GM19452 (cell line): Measurements from ENCODE around the gene PURB.
"Not testable (repeated sequence)": the region's sequence is repeated elsewhere in the genome, so short reads cannot be mapped to it uniquely, and the experiment has no call there.

Experiments
- ATAC-seq: cut with Tn5 transposase; IDR thresholded peaks from one replicate; pipeline ENCODE4 v1.9.1; 2021; ENCODE audit not compliant: unreplicated experiment

PURB gene

DNA sequence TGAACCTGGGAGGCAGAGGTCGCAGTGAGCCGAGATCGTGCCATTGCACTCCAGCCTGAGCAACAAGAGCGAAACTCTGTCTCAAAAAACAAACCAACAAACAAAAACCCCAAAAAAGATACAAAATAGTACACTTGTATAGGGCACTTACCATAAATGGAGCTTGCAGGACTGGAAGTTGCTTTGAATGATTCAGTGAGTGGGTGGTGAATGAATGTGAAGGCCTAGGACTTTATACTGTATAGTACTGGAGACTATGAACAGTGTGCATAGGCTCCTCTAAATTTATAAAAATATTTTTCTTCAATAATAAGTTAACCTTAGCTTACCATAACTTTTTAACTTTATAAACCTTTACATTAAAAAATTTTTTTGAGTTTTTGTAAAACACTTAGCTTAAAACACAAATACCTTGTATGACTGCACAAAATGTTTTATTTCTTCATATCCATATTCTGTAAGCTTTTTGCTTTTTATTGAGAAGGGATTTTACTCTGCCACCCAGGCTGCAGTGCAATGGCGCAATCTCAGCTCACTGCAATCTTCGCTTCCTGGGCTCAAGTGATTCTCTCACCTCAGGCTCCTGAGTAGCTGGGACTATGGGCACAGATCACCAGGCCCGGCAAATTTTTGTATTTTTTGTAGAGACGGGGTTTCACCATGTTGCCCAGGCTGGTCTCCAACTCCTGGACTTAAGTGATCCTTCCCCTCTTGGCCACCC lies 30.5 kb downstream of the PURB start:
- ATAC-seq = no peak

DNA sequence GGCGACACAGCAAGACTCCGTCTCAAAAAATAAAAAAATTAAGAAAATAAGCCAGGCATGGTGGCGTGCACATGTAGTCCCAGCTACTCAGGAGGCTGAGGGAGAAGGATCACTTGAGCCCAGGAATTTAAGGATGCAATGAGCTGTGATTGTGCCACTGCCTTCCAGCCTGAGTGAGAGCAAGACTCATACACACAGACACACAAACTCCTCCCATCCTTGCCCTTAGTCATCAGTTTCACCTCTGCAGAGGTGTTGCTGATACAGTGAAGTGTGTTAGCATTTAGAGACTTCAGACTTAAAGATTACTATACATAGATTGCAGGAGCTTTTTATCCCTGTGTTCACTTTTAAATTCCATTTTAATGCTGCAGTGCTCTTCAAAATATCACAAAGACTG lies 31.9 kb downstream of the PURB start:
- no peak for ATAC-seq

DNA sequence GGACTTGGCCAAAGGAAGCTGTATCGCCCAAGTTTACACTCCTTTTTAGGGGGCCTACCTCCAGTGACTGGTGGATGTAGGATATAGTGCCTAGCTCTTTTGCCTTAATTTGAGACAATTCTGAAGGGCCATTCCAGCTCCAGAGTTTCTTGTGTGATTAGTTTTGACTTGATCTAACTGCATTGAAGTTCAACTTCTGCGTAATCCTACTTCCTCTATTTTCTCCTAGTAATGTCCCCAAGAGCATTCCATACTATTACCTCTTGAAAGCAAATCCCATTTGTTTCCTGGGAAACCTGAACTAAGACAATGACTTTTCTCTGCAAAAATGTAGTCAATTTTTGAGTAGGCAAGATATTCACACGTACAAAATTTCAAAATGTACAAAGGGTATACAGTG lies 32.7 kb downstream of the PURB start:
- ATAC-seq = no peak

DNA sequence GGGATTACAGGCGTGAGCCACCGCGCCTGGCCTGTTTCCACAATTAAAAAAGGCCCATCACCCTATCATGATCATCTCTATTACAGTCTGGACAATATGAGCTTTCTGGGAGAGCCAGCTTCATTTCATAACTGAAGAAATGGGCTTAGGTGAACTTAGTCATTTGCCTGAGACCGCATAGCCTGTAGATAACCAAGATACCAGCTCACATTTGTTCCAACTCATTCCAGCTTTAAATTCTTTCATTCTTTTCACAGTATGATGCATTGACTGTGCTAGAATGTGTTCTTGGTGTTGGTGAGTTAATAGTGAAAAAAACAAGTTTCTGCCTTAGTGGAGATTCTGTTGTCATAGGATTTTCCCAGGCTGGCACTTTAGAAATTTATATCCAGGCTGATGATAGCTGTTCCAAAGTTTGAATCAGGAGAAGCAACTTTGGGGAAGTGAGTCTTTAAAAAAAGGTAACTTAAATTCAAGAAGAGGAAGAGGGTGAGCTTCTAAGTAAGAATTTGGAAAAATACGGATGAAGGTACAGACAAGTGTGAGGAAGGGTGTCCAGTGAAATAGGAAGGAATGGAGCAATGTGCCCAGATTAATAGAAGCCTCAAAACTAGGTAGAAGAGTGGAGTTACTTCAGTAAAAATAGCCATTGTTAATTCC lies 35.3 kb downstream of the PURB start:
- no peak for ATAC-seq

DNA sequence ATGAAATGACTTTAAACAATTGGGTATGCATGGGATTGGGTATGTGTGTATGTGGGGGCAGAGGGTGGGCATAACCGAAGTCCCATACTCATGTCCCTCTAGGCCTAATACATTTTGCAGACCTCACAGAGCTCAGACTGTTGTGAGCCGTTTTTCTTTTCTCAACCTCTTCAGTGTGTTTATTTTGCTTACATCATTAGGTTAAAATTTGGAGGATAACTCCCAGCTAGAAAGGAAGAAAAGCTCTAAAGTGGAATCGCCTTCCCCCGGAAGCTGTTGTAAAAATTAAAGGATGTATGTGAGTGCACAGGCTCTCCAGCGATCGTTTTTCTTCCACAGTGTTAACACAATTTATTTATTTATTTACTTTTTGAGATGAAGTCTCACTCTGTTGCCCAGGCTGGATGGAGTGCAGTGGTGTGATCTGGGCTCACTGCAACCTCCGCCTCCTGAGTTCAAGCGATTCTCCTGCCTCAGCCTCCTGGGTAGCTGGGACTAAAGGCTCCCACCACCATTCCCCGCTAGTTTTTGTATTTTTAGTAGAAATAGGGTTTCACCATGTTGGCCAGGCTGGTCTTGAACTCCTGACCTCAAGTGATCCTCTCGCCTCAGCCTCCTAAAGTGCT lies 36.0 kb downstream of the PURB start:
- ATAC-seq = no peak

DNA sequence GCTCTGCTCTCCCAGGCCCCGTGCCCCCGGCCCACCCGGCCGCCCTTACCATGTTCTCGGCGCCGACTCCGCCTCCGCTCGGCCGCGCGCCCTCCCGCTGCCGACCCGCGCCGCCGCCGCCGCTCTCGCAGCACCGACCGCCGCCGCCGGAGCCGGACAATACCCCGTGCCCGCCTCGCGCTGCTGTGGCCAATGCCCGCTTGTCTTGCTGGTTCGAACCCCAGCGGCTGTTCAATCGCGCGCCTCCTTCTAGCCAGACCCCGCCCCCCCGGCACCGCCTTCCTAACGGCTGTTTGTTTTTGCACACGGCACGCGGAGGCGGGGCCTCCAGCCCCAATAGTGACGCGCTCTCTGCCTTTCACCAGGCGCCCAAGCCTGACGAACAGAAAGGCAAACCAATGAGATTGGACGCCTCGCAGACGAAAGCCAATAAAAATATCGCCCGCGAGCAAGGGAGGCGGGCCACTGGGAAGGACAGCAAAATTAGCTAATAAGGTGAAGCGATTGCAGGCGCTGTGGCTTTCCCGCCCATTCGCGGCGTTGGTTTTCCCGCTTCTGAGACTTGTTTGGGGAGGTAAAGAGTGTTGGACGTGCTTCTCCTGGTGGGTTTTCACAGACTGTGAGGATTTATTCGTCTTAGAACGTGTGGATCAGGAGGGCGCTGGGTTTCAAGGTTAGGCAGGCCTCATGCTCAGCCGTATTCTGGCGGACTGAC lies 37.3 kb downstream of the PURB start, which contains the start of gene H2AZ2:
Gene H2AZ2 (minus strand): TSS at position 168 of the 715 bp plus-strand sequence. CDS start 116 bp downstream, at position 52.
- ATAC-seq = peak; percentile 81

DNA sequence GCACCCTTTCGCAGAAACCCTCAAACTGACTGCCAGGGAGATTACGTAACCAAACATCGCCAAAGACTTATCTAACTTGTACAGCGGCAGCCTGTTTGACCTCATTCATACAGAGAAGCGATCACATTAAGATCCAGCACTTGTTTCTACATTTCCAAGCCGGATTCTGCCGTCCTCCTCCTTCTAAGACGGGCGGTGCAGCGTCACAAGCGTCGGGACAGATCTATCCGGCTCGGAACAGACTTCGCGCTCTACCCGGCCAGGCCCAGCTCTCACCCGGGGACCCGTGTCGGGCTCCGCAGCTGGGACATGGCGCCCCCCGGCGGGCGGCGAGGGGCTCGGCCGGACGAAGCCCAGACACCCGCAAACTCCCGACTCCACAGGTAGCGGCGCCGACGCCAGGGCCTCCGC lies 37.8 kb downstream of the PURB start:
- peak; percentile 65 for ATAC-seq

DNA sequence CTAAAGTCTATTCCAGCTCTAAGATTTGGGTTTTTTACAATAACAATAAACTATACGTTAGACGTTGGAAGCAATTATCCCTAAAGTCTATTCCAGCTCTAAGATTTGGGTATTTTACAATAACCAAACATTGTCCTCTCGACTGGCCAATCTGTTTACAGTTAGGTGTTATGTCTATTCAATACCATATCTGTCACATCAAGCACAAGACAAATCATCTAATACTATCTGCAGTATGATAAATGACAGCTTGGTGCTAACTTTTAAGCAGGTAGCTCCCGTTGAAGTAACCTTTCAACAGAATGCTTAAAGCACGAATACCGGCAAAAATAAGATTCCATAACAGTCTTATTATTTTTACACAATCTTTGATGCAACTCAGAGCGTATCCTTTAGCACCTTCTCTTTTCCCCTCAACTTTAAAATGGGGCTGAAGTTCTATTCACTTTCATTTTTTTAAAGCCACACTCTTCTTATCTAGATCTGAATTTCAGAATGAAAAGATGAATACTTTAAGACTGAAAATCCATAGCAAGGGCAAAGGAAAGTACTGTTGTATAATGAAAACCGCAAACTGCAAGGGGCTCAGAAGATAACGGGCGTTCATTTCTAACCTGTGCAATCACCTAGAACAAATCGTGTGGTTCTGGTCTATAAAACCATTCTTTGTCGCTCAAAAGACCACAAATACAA lies 38.4 kb downstream of the PURB start:
- ATAC-seq = no peak

DNA sequence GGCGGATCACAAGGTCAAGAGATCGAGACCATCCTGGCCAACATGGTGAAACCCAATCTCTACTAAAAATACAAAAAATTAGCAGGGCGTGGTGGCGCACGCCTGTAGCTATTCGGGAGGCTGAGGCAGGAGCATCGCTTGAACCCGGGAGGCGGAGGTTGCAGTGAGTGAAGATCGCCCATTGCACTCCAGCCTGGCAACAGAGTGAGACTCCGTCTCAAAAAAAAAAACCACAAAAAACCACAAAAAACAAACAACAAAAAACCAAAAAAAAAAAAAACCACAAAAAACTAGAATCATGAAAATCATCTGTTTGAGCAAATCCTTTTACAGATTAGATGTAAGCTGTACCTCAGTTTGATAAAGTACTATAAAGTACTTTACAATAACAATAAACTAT lies 38.9 kb downstream of the PURB start:
- not testable (repeated sequence) for ATAC-seq

DNA sequence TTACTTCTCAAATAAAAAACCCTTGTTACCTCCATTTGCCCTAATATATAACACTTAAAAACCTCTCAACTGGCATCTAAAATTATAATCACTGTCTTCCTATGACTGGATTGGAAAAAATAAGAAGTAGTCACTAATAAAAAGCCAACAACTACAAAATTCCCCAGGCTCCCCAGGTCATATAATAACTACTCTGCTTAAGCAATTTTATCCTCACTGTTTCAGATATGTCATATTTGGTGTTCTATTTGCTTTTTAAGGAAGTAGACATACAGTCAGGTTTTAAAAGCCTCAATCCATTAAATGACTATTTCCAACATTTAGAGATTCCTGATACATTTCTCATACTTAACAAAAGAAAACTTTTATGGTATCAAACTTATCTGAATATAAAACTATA lies 39.9 kb downstream of the PURB start:
- ATAC-seq = no peak

DNA sequence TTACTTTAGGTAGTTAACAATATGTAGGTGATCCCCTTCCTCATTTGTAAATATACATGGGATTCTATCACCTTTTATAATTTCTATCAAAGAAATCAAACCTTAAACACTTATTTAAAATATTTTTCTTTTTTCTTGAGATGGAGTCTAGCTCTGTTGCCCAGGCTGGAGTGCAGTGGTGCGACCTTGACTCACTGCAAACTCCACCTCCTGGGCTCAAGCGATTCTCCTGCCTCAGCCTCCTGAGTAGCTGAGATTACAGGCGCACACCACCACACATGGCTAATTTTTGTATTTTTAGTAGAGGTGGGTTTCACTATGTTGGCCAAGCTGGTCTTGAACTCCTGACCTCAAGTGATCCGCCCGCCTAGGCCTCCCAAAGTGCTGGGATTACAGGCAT lies 41.9 kb downstream of the PURB start:
- not testable (repeated sequence) for ATAC-seq

DNA sequence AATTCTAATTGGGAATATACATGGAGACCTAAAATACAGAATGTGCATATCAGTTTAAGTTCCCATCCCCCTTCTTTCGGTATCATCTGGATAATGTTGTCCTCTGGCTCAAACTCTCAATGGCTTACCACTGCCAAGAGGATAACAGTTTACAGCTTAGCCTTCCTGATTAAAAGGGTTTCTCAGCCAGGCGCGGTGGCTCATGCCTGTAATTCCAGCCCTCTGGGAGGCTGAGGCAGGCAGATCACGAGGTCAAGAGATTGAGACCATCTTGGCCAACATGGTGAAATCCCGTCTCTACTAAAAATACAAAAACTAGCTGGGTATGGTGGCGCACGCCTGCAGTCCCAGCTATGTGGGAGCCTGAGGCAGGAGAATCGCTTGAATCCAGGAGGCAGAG lies 42.7 kb downstream of the PURB start:
- ATAC-seq = not testable (repeated sequence)

DNA sequence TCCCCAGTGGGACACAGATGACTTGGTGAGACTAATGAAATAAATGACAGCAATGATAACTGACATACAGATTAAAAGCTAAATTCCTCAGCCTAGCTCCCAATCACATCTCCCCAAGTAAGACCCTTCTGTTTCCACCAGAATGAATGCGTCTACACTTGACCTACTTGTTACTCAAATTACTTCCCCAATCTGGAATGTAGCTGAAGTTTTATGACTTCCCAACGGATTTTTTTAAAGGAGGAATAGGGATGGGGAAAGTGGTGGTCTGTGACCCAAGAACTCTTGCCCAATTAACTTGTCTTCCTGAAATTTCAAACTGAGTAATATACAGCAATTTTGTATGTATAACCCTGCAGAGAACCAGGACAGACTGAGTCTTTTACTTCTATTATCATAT lies 46.6 kb downstream of the PURB start:
- no peak for ATAC-seq

DNA sequence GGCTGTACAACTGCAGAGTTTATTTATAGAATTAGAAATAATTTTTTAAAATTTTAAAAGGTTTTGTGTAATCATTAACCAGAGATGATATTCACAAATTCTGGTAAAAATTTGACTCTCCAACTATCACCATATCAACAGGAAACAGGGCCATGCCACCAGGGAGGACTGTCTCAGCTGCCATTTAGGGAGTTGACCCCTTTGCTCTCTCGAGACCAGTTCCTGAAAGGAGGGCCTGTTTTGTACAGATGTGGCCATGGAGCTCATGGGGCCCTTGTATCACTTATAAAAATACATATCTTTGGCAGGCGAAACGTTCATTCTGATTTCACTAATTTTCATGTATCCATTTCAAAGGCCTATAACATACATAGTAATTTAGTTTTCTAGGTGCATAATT lies 57.8 kb downstream of the PURB start:
- no peak for ATAC-seq
